B cell (primary cell): ENCODE measurements around the gene LCN15. TPM values are rescaled to one million over a fixed set of nuclear protein-coding genes. Genes with fewer than 3 reads are reported as not detected.
"Not testable (repeated sequence)": the region's sequence is repeated elsewhere in the genome, so short reads cannot be mapped to it uniquely, and the experiment has no call there.

ENCODE experiments used
- ATAC-seq: fragments of 200-7000 bp; cut with Tn5 transposase; one replicate; pipeline ENCODE4 v1.10.0; 2021; ENCODE audit warnings: low read depth, mild to moderate bottlenecking, moderate number of reproducible peaks, moderate library complexity
- CTCF ChIA-PET: fragments of 350-600 bp; sonication (Branson Sonifier 250); formaldehyde crosslinking; loops from one replicate; lab custom pipeline; 2021; ENCODE audit warnings: antibody characterized with exemption, inconsistent platforms; lab: Charles Lee
- POLR2A ChIA-PET: fragments of 350-600 bp; sonication (Branson Sonifier 250); formaldehyde crosslinking; loops from one replicate; lab custom pipeline; 2021; ENCODE audit warnings: antibody characterized with exemption; lab: Charles Lee
- DNase-seq: peaks from one replicate; pipeline ENCODE4 v3.0.0; 2013
- H2AFZ ChIP-seq: 2 replicates; pipeline ENCODE4 v1.6.1; 2012; ENCODE audit warnings: mild to moderate bottlenecking, low read depth, low read length; ENCODE audit not compliant: insufficient read depth, poor library complexity, severe bottlenecking
- H3K27ac ChIP-seq, 2 donors: 1 replicate in 1 of 2; 2 replicates in 1 of 2; pipeline ENCODE4 v1.5.1; 2012 to 2013; ENCODE audit warnings: low read length in 2 of 2, mild to moderate bottlenecking in 2 of 2, moderate library complexity in 1 of 2
- H3K27me3 ChIP-seq, 4 experiments: fragments of 200-600 bp in 1 of 4; sonication (generic) in 1 of 4; replicated peaks in 1 of 4; 1 replicate in 2 of 4; 2 replicates in 2 of 4; pipeline versions ENCODE4 v1.6.1 to v1.7.0; 2013 to 2016; ENCODE audit warnings: low read length in 3 of 4, mild to moderate bottlenecking in 2 of 4, mixed read lengths in 1 of 4, moderate library complexity in 1 of 4; ENCODE audit not compliant: insufficient read depth in 4 of 4, control insufficient read depth in 3 of 4; ENCODE audit errors: control extremely low read depth in 1 of 4
- H3K36me3 ChIP-seq, 2 experiments: replicated peaks in 1 of 2; 1 replicate in 1 of 2; 2 replicates in 1 of 2; pipeline versions ENCODE4 v1.6.1 to v1.7.1; 2013; ENCODE audit warnings: low read length in 1 of 2; ENCODE audit not compliant: insufficient read depth in 2 of 2, control insufficient read depth in 1 of 2; ENCODE audit errors: control extremely low read depth in 1 of 2, extremely low read depth in 1 of 2
- H3K4me1 ChIP-seq, 2 donors: fragments of 200-600 bp in 1 of 2; sonication (generic) in 1 of 2; 1 replicate in 1 of 2; 2 replicates in 1 of 2; pipeline versions ENCODE4 v1.5.1 to v1.6.1; 2013 to 2017; ENCODE audit warnings: low read length in 2 of 2; ENCODE audit not compliant: control insufficient read depth in 2 of 2, insufficient read depth in 2 of 2
- H3K4me2 ChIP-seq: replicated peaks from 2 replicates; pipeline ENCODE3; 2012; ENCODE audit warnings: mild to moderate bottlenecking, low read depth, low read length; ENCODE audit not compliant: poor library complexity, severe bottlenecking
- H3K4me3 ChIP-seq, 5 experiments: fragments of 200-600 bp in 1 of 5; sonication (generic) in 1 of 5; 1 replicate in 3 of 5; 2 replicates in 2 of 5; pipeline versions ENCODE4 v1.5.1 to v1.7.0; 2011 to 2016; ENCODE audit warnings: low read length in 4 of 5, mild to moderate bottlenecking in 4 of 5, low read depth in 2 of 5, control low read depth in 1 of 5, moderate library complexity in 1 of 5; ENCODE audit not compliant: insufficient read depth in 1 of 5; ENCODE audit errors: control extremely low read depth in 1 of 5, extremely low read depth in 1 of 5
- H3K79me2 ChIP-seq: fragments of 200-600 bp; sonication (generic); one replicate; pipeline ENCODE4 v1.6.0; 2016; ENCODE audit warnings: low read length; ENCODE audit not compliant: control insufficient read depth, insufficient read depth
- H3K9ac ChIP-seq: fragments of 200-600 bp; sonication (generic); 2 replicates; pipeline ENCODE4 v1.6.1; 2017; ENCODE audit warnings: mild to moderate bottlenecking, low read length, moderate library complexity
- H3K9me3 ChIP-seq, 3 donors: one replicate each; pipeline versions ENCODE4 v1.6.1 to v1.7.1; 2013; ENCODE audit warnings: low read length in 2 of 3; ENCODE audit not compliant: control insufficient read depth in 2 of 3, insufficient read depth in 1 of 3; ENCODE audit errors: control extremely low read depth in 1 of 3
- H4K20me1 ChIP-seq: 2 replicates; pipeline ENCODE4 v1.6.0; 2012; ENCODE audit warnings: mild to moderate bottlenecking, low read length; ENCODE audit not compliant: insufficient read depth, control insufficient read depth, poor library complexity, severe bottlenecking
- H3K27ac Mint-ChIP-seq: one replicate; pipeline ENCODE4 v1.8.0; 2021; ENCODE audit warnings: mixed read lengths
- H3K27me3 Mint-ChIP-seq: one replicate; pipeline ENCODE4 v1.8.0; 2021; ENCODE audit warnings: mixed read lengths
- H3K4me1 Mint-ChIP-seq: one replicate; pipeline ENCODE4 v1.8.0; 2021; ENCODE audit warnings: mixed read lengths
- H3K4me3 Mint-ChIP-seq: one replicate; pipeline ENCODE4 v1.8.0; 2021; ENCODE audit warnings: mixed read lengths
- H3K9me3 Mint-ChIP-seq: one replicate; pipeline ENCODE4 v1.8.0; 2022; ENCODE audit warnings: mixed read lengths; ENCODE audit not compliant: insufficient read depth
- EZH2 ChIP-seq: IDR thresholded peaks from 2 replicates; pipeline ENCODE4 v1.6.1; 2012; ENCODE audit warnings: borderline replicate concordance, low read depth, mild to moderate bottlenecking, moderate library complexity, low read length; ENCODE audit not compliant: insufficient read depth, poor library complexity, severe bottlenecking
- WGBS: methylation state at CpG from one replicate; pipeline ENCODE4 v1.1.5; 2013; ENCODE audit warnings: missing lambda C conversion rate; ENCODE audit not compliant: insufficient coverage; 5-methylcytosine and 5-hydroxymethylcytosine counted together
- intact Hi-C: fragments of 100-400 bp; cut with micrococcal nuclease; formaldehyde crosslinking; loops from one replicate; pipeline ENCODE4 v1.10.0; 2022
- polyA plus RNA-seq: library from polyadenylated mRNA; depleted of rRNA; stranded (reverse); fragments of >200 nt; gene quantifications from 2 replicates; pipeline ENCODE4 v1.2.3, GENCODE V29; 2012
- total RNA-seq, 2 donors: library from RNA; stranded (reverse); fragments of 120-200 nt in 1 of 2; gene quantifications; 1 replicate in 1 of 2; 2 replicates in 1 of 2; pipeline versions ENCODE4 v1.2.3 to v1.2.4, GENCODE V29; 2013 to 2022
- TF ChIP-seq, protein P1 (sequence below): fragments of 200-600 bp; IDR thresholded peaks from one replicate; pipeline ENCODE4 v1.8.0; 2022; ENCODE audit warnings: antibody characterized with exemption, mild to moderate bottlenecking

LCN15 gene
- total and polyA plus RNA-seq, 2 donors (not counting 1 experiment from before 2014, with no cell fraction given), result not detected

GRCh38 chr9:136798708-136799078, 34.4 kb upstream of the LCN15 start:
- WGBS, result 84% methylated on average over 5 of the region's 6 CpGs

DNA sequence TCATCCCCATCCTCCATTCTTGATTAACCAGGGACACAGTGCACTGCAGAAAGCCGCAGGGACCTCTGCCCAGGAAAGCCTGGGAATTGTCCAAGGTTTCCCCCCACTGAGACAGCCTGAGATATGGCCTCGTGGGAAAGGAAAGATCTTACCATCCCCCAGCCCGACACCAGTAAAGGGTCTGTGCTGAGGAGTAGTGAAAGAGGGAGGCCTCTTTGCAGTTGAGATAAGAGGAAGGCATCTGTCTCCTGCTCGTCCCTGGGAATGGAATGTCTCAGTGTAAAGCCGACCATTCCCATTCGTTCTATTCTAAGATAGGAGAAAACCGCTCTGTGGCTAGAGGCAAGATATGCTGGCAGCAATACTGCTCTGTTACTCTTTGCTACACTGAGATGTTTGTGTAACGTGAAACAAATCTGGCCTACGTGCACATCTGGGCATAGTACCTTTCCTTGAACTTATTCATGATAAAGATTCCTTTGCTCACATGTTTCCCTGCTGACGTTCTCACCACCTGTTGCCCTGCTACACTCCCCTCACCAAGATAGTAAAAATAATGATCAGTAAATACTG, 32.5 kb upstream of the LCN15 start:
- ATAC-seq, H3K9me3 Mint-ChIP-seq, H3K9me3 ChIP-seq, H3K4me3 ChIP-seq, H3K27me3 Mint-ChIP-seq, DNase-seq, POLR2A ChIA-PET, H3K36me3 ChIP-seq, H3K27ac ChIP-seq, H3K9ac ChIP-seq, H3K4me2 ChIP-seq, H3K27ac Mint-ChIP-seq, H3K79me2 ChIP-seq, H2AFZ ChIP-seq, CTCF ChIA-PET: not testable (repeated sequence)
- Mint-ChIP-seq H3K4me1 (peaks cover 20% of the 10 kb centered on the region), H3K4me3 (peak overlapping the region; percentile 37)
- H4K20me1 ChIP-seq, result peaks cover 10% of the 10 kb centered on the region
- H3K4me1 ChIP-seq, result peaks cover 27 to 38% of the 10 kb centered on the region in 2 donors
- H3K27me3 ChIP-seq, result peaks cover 0 to 22% (median 9%) of the 10 kb centered on the region in 4 experiments
- intact Hi-C loops, result loop anchor here (10.0 kb wide), 1 partner anchor 658 kb away; the partner anchor contains the start of gene NSMF
- WGBS, result 60% methylated on average over 1 of the region's 10 CpGs

More at GRCh38 chr9:136798708-136799078, 34.4 kb upstream of the LCN15 start:
- Histone ChIP-seq H3K4me2 (peak overlapping the region; percentile 99), H3K4me1 (peaks cover 20 to 30% of the 10 kb centered on the region in 2 donors), H3K9ac (no peak overlapping the region), H3K4me3 (no peak overlapping the region), H3K27me3 (peaks cover 0 to 25% (median 11%) of the 10 kb centered on the region in 4 experiments), H2AFZ (no peak overlapping the region), H3K9me3 (no peaks in the 10 kb centered on the region), H3K36me3 (no peaks in the 10 kb centered on the region), H4K20me1 (no peaks in the 10 kb centered on the region), H3K27ac (no peak overlapping the region), H3K79me2 (no peaks in the 10 kb centered on the region)
- H3K9me3 Mint-ChIP-seq, result no peaks in the 10 kb centered on the region
- peaks cover 18% of the 10 kb centered on the region for H3K4me1 Mint-ChIP-seq
- ATAC-seq (no peak), DNase-seq (no peak)
- no peak overlapping the region for H3K4me3 Mint-ChIP-seq
- POLR2A ChIA-PET, result no interaction called here
- TF ChIP-seq, protein P1, sequence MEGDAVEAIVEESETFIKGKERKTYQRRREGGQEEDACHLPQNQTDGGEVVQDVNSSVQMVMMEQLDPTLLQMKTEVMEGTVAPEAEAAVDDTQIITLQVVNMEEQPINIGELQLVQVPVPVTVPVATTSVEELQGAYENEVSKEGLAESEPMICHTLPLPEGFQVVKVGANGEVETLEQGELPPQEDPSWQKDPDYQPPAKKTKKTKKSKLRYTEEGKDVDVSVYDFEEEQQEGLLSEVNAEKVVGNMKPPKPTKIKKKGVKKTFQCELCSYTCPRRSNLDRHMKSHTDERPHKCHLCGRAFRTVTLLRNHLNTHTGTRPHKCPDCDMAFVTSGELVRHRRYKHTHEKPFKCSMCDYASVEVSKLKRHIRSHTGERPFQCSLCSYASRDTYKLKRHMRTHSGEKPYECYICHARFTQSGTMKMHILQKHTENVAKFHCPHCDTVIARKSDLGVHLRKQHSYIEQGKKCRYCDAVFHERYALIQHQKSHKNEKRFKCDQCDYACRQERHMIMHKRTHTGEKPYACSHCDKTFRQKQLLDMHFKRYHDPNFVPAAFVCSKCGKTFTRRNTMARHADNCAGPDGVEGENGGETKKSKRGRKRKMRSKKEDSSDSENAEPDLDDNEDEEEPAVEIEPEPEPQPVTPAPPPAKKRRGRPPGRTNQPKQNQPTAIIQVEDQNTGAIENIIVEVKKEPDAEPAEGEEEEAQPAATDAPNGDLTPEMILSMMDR, result no peak
- no peak for TF ChIP-seq EZH2
- CTCF ChIA-PET, result interaction anchor here (0.8 to 1.5 kb wide), 3 partner anchors 11 to 250 kb away, joined by 3 to 4 read pairs (median 3); no protein-coding TSS in a partner anchor
- peaks cover 6% of the 10 kb centered on the region for H3K27me3 Mint-ChIP-seq
- H3K27ac Mint-ChIP-seq, result no peak overlapping the region
- intact Hi-C loops, result loop anchor here (10.0 kb wide), 1 partner anchor 656 kb away; the partner anchor contains the start of gene NSMF
